ENCODE measurements around the gene HOXC9.

HOXC9 gene

DNA sequence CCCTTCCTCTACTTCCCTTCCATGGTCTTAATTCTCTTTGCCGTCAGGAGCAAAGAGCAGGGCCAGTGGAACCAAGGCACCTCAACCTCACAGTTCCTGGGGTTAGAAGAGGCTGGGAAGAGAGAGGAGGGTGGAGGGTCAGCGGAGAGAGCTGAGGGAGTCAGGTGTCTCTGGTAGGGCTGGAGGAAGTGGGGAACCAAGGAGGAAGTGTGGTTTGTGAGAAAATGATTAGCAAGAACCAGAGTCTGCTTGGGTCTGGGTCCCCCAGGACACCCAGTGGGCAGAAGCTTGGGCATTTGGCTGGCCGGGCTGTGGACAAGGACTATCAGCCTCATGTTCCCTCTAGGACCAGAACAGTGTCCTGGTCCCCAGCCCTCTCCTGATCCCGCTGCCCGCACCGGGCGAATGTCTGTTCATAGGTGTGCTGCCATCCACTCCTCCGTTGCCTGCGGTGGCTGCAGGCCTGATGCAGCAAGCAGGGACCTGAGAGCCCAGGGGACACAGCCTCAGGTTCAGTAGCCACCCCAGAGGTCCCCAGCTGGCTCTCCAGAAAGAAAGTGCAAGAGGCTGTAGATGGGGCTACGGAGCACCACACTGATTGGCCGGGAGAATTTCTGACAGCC, 42.9 kb upstream of the HOXC9 start:
- DNase-seq (ENCODE audit: low read depth) = no peak
- no peak overlapping the region for H3K4me3 ChIP-seq (ENCODE audit: control insufficient read depth, low read depth, low read length)
- TF ChIP-seq, protein P1, sequence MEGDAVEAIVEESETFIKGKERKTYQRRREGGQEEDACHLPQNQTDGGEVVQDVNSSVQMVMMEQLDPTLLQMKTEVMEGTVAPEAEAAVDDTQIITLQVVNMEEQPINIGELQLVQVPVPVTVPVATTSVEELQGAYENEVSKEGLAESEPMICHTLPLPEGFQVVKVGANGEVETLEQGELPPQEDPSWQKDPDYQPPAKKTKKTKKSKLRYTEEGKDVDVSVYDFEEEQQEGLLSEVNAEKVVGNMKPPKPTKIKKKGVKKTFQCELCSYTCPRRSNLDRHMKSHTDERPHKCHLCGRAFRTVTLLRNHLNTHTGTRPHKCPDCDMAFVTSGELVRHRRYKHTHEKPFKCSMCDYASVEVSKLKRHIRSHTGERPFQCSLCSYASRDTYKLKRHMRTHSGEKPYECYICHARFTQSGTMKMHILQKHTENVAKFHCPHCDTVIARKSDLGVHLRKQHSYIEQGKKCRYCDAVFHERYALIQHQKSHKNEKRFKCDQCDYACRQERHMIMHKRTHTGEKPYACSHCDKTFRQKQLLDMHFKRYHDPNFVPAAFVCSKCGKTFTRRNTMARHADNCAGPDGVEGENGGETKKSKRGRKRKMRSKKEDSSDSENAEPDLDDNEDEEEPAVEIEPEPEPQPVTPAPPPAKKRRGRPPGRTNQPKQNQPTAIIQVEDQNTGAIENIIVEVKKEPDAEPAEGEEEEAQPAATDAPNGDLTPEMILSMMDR (conservative IDR thresholded peaks at IDR 0.05; ENCODE audit: control insufficient read depth, insufficient read depth, low read depth, low read length) = no peak

DNA sequence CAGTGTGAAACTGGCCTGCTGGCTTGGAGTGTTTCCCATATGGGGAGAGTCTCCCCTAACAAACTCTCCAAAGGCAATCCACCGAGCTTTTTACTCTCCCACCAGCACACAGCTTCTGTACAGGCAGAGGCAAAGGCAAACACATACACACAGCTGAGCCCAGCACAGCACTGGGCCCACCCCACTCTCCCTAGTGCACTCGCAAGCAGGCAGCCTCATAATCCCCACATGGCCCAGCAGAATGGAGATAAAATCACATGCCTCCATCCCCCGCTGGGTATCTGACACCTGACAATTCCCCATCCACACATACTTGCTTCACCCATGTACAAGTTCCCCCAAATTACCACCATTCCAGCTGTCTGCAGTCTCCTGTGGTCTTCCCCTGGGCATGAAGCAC, 41.8 kb upstream of the HOXC9 start:
- TF ChIP-seq, protein P1 (conservative IDR thresholded peaks at IDR 0.05; ENCODE audit: control insufficient read depth, insufficient read depth, low read depth, low read length) = no peak
- no peak overlapping the region for H3K4me3 ChIP-seq (ENCODE audit: control insufficient read depth, low read depth, low read length)
- DNase-seq (ENCODE audit: low read depth) = no peak

DNA sequence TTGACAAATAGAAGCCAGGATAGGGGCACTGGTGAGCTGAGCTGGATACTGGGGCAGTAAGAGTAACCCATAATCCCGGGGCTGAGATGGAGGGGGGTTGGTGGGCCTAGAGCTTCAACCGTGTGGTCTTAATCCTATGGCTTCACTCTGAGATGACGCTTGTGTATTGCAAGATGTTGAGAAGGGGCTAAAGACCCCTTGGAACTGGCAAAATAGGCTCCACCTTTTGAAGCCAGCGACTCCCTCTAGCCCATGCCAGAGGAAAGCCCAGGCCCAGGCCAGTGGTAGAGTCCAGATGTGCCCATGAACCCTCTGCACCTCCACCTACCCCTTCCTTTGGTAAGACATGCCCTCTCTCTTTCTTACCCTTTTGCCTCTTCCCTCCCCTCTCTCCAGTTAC, 40.6 kb upstream of the HOXC9 start:
- no peak for DNase-seq (ENCODE audit: low read depth)
- TF ChIP-seq, protein P1 (conservative IDR thresholded peaks at IDR 0.05; ENCODE audit: control insufficient read depth, insufficient read depth, low read depth, low read length) = no peak
- no peak overlapping the region for H3K4me3 ChIP-seq (ENCODE audit: control insufficient read depth, low read depth, low read length)

DNA sequence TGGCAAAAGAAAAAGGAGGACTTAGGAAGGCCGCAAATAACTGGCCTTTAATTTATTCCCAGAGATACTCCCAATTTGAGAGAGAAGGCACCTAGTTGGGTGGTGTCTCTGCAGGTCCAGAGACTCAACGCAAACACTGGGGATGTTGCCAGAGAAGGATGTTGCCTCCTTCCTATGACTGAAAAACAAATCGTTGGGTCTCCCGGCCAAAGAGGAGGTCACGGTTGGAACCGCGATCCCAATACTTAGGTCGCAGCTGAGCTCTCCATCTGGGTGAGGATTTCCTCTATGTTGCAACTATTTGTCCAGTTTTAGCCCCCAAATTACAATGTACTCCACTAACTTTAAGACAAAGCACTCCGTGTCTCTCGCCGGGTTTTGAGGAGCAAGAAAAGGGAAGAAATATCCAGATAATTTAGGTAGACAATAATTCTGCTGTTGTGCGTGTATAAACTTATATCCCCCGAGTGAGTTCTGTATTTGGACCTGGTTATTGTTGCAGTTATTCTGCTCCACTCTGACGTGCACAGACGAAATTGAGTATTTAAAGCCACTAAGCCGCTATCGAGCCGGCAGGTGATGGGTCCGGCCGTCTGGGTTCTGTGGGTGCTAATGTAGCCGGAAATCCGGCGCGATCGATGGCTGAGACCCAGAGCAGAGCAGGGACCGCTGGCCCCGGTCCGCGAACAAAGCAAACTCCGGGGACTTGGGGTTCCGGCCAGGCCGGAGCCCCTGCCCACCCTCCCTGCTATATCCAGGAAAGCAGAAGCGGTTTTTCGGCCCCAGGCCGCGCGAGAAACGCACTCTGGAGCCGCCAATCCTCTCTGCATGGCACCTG, 39.6 kb upstream of the HOXC9 start:
- no peak for DNase-seq (ENCODE audit: low read depth)
- no peak overlapping the region for H3K4me3 ChIP-seq (ENCODE audit: control insufficient read depth, low read depth, low read length)
- TF ChIP-seq, protein P1 (conservative IDR thresholded peaks at IDR 0.05; ENCODE audit: control insufficient read depth, insufficient read depth, low read depth, low read length) = no peak

DNA sequence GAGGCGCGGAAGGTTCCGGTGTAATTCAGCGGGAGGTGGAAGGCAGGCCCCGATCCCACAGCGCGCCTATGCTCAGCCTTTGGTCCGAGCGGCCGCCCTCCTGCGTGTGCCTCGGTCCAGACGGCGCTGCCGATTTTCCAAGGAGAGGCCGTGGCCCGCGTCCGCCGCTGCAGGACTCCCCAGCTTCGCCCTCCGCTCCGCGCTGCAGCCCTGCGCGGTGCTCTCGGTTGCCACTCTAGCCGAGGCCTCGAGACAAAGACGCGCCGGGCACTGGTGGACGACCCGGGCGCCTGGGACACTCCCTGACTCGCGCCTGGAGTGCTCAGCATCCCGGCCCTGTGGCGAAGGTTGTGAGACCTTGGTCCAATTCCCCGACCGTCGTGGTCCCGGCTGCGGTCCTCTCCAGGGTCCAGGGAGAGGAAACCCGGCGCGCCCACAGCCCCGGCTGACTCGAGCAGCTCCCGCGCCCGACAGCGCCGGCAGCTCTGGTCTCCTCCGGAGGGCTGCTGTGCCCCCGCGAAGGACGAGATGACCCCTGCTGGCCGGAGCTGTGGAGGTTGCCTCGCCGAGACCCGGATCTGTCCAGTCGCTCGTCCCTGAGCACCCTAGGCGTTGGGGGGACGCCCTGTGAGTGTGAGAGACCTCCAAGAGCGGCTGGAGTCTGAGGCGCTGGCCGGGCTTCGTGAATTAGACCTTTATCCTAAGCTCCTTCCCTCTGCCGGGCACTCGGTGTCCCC, 38.8 kb upstream of the HOXC9 start:
- TF ChIP-seq, protein P1 (conservative IDR thresholded peaks at IDR 0.05; ENCODE audit: control insufficient read depth, insufficient read depth, low read depth, low read length) = peak; percentile 16
- DNase-seq (ENCODE audit: low read depth) = no peak
- H3K4me3 ChIP-seq (ENCODE audit: control insufficient read depth, low read depth, low read length) = no peak overlapping the region

DNA sequence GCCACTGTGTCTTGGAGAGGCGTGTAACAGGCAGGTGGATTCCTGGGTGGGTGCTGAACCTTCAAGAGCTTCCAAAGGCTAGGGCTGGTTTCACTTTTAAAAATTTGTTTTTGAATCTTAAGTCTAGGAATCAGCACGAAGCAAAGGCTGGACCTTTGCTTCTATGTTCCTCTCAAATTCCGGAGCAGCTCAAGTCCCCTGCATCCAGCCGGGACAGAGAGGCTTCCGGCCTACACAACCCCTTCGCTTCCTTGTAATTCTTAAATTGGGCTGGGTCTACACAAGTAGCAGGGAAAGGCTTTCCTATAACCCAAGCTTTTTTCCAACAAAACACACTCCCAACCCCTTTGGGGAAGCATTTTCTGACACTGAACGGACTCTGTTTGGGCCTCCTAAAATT, 37.0 kb upstream of the HOXC9 start:
- no peak for DNase-seq (ENCODE audit: low read depth)
- TF ChIP-seq, protein P1 (conservative IDR thresholded peaks at IDR 0.05; ENCODE audit: control insufficient read depth, insufficient read depth, low read depth, low read length) = no peak
- no peak overlapping the region for H3K4me3 ChIP-seq (ENCODE audit: control insufficient read depth, low read depth, low read length)

Measured in fibroblast of mammary gland (primary cell).